Activated naive CD4-positive, alpha-beta T cell treated with anti-CD3 and anti-CD28 coated beads, Interleukin-2, amount 50 U/mL, for 72 hours (primary cell): Measurements from ENCODE around the gene COQ10B. TPM values are rescaled to one million over a fixed set of nuclear protein-coding genes. Genes with fewer than 3 reads are reported as not detected.
"Not testable (repeated sequence)": the region's sequence is repeated elsewhere in the genome, so short reads cannot be mapped to it uniquely, and the experiment has no call there.

Experiments
- ATAC-seq, 2 donors: fragments of 150-1000 bp; cut with Tn5 transposase; 2 replicates each; pipeline ENCODE4 v1.10.0; 2021; ENCODE audit warnings: mild to moderate bottlenecking in 2 of 2, moderate library complexity in 2 of 2
- DNase-seq, 2 donors: peaks; one replicate each; pipeline ENCODE4 v3.0.0; 2021 to 2022; ENCODE audit warnings: low spot score in 2 of 2
- H3K27ac Mint-ChIP-seq, 2 donors: one replicate each; pipeline ENCODE4 v1.8.0; 2022; ENCODE audit warnings: mild to moderate bottlenecking in 2 of 2, mixed read lengths in 2 of 2
- H3K36me3 Mint-ChIP-seq, 2 donors: one replicate each; pipeline ENCODE4 v1.8.0; 2022; ENCODE audit warnings: mixed read lengths in 2 of 2
- H3K9me3 Mint-ChIP-seq, 2 donors: one replicate each; pipeline ENCODE4 v1.8.0; 2022; ENCODE audit warnings: mixed read lengths in 2 of 2
- total RNA-seq, 2 donors: library from RNA; stranded (reverse); gene quantifications; one replicate each; pipeline ENCODE4 v1.2.3, GENCODE V29; 2022

The COQ10B gene
- total RNA-seq, 2 donors from 2014 or later, result 12.6 to 48.6 TPM

GRCh38 chr2:197437380-197437779 lies 16.0 kb upstream of the COQ10B start:
- Mint-ChIP-seq H3K9me3 (no peaks in the 10 kb centered on the region), H3K36me3 (peaks cover 21 to 24% of the 10 kb centered on the region in 2 donors), H3K27ac (no peak overlapping the region)
- ATAC-seq (no peak), DNase-seq (no peak)

GRCh38 chr2:197442857-197443256 lies 10.5 kb upstream of the COQ10B start:
- no peak overlapping the region for H3K27ac Mint-ChIP-seq
- DNase-seq (no peak), ATAC-seq (no peak)
- no peaks in the 10 kb centered on the region for H3K36me3 Mint-ChIP-seq
- H3K9me3 Mint-ChIP-seq, result no peaks in the 10 kb centered on the region

- DNase-seq (no peak), ATAC-seq (no peak)
- Mint-ChIP-seq H3K36me3 (no peaks in the 10 kb centered on the region), H3K27ac (no peak overlapping the region), H3K9me3 (no peaks in the 10 kb centered on the region)
These were observed 7.6 kb upstream of the COQ10B start for GRCh38 chr2:197445746-197446145.

- H3K27ac Mint-ChIP-seq, result no peak overlapping the region
These were observed 6.5 kb upstream of the COQ10B start for GRCh38 chr2:197446844-197447243.

GRCh38 chr2:197450465-197450864 lies 2.9 kb upstream of the COQ10B start:
- H3K27ac Mint-ChIP-seq, result no peak overlapping the region
- DNase-seq (no peak), ATAC-seq (no peak)
- H3K36me3 Mint-ChIP-seq, result peaks cover 7 to 9% of the 10 kb centered on the region in 2 donors
- no peaks in the 10 kb centered on the region for H3K9me3 Mint-ChIP-seq

More at GRCh38 chr2:197446844-197447243, 6.5 kb upstream of the COQ10B start:
- ATAC-seq (no peak), DNase-seq (no peak)
- Mint-ChIP-seq H3K36me3 (no peaks in the 10 kb centered on the region), H3K9me3 (no peaks in the 10 kb centered on the region)

- DNase-seq, ATAC-seq: not testable (repeated sequence)
These were observed 2.4 kb upstream of the COQ10B start for GRCh38 chr2:197450935-197451358.

GRCh38 chr2:197452754-197453122 lies 614 bp upstream of the COQ10B start:
- ATAC-seq (no peak), DNase-seq (no peak)
- Mint-ChIP-seq H3K36me3 (peaks cover 7 to 9% of the 10 kb centered on the region in 2 donors), H3K27ac (peak overlapping the region; percentile 99 to 100), H3K9me3 (no peaks in the 10 kb centered on the region)

More at GRCh38 chr2:197450935-197451358, 2.4 kb upstream of the COQ10B start:
- H3K36me3 Mint-ChIP-seq, H3K9me3 Mint-ChIP-seq: not testable (repeated sequence)
- peak overlapping the region in 1 of 2 donors; percentile 44 for H3K27ac Mint-ChIP-seq

- peak overlapping the region; percentile 99 to 100 for H3K27ac Mint-ChIP-seq
- ATAC-seq (peak in 1 of 2 donors; percentile 69), DNase-seq (no peak)
- peaks cover 7 to 9% of the 10 kb centered on the region in 2 donors for H3K36me3 Mint-ChIP-seq
- H3K9me3 Mint-ChIP-seq, result no peaks in the 10 kb centered on the region
These were observed 604 bp downstream of the COQ10B start for GRCh38 chr2:197453914-197454398.

- Mint-ChIP-seq H3K9me3 (no peaks in the 10 kb centered on the region), H3K36me3 (peaks cover 7 to 9% of the 10 kb centered on the region in 2 donors), H3K27ac (peak overlapping the region; percentile 99 to 100)
- ATAC-seq (no peak), DNase-seq (no peak)
These were observed 1.6 kb downstream of the COQ10B start for GRCh38 chr2:197454923-197455322.

- ATAC-seq (no peak), DNase-seq (no peak)
- Mint-ChIP-seq H3K9me3 (no peaks in the 10 kb centered on the region), H3K27ac (peak overlapping the region; percentile 89 to 99), H3K36me3 (peaks cover 7 to 9% of the 10 kb centered on the region in 2 donors)
These were observed 2.1 kb downstream of the COQ10B start for GRCh38 chr2:197455428-197455827.

- ATAC-seq, result no peak
- Mint-ChIP-seq H3K27ac (no peak overlapping the region), H3K36me3 (no peaks in the 10 kb centered on the region), H3K9me3 (no peaks in the 10 kb centered on the region)
- no peak for DNase-seq
These were observed 7.3 kb downstream of the COQ10B start for GRCh38 chr2:197460649-197461048.

GRCh38 chr2:197461057-197461456 lies 7.7 kb downstream of the COQ10B start:
- no peak overlapping the region for H3K27ac Mint-ChIP-seq
- no peaks in the 10 kb centered on the region for H3K9me3 Mint-ChIP-seq
- peaks cover 0 to 2% of the 10 kb centered on the region in 2 donors for H3K36me3 Mint-ChIP-seq
- DNase-seq (no peak), ATAC-seq (no peak)

GRCh38 chr2:197464175-197464574 lies 10.8 kb downstream of the COQ10B start:
- H3K27ac Mint-ChIP-seq, result no peak overlapping the region

GRCh38 chr2:197472166-197472565 lies 18.8 kb downstream of the COQ10B start:
- Mint-ChIP-seq H3K27ac (no peak overlapping the region), H3K9me3 (no peaks in the 10 kb centered on the region), H3K36me3 (peaks cover 0 to 10% of the 10 kb centered on the region in 2 donors)
- DNase-seq (no peak), ATAC-seq (no peak)

More at GRCh38 chr2:197464175-197464574, 10.8 kb downstream of the COQ10B start:
- ATAC-seq (no peak), DNase-seq (no peak)
- peaks cover 0 to 5% of the 10 kb centered on the region in 2 donors for H3K36me3 Mint-ChIP-seq
- no peaks in the 10 kb centered on the region for H3K9me3 Mint-ChIP-seq

- Mint-ChIP-seq H3K9me3 (no peaks in the 10 kb centered on the region), H3K27ac (no peak overlapping the region), H3K36me3 (peaks cover 4 to 23% of the 10 kb centered on the region in 2 donors)
- DNase-seq (no peak), ATAC-seq (no peak)
These were observed 24.4 kb downstream of the COQ10B start for GRCh38 chr2:197477797-197478196.

- H3K27ac Mint-ChIP-seq, result peak overlapping the region in 1 of 2 donors; percentile 56
- H3K36me3 Mint-ChIP-seq, result peaks cover 4 to 44% of the 10 kb centered on the region in 2 donors
These were observed 27.0 kb downstream of the COQ10B start for GRCh38 chr2:197480165-197481036.

GRCh38 chr2:197484248-197484647 lies 30.9 kb downstream of the COQ10B start:
- H3K27ac Mint-ChIP-seq, DNase-seq, H3K9me3 Mint-ChIP-seq: not testable (repeated sequence)
- peaks cover 15 to 65% of the 10 kb centered on the region in 2 donors for H3K36me3 Mint-ChIP-seq
- ATAC-seq, result peak; percentile 3 to 21

More at GRCh38 chr2:197480165-197481036, 27.0 kb downstream of the COQ10B start:
- DNase-seq (no peak), ATAC-seq (peak; percentile 12 to 21)
- peaks cover 0 to 5% of the 10 kb centered on the region in 2 donors for H3K9me3 Mint-ChIP-seq
